Mesenchymal stem cell (in vitro differentiated cells and primary cell): ENCODE results near the gene MORN3.
"Not testable (repeated sequence)": the region's sequence is repeated elsewhere in the genome, so short reads cannot be mapped to it uniquely, and the experiment has no call there.

ENCODE experiments used
- DNase-seq: peaks from one replicate; pipeline ENCODE4 v3.0.0-alpha.2; 2013
- H2AFZ ChIP-seq: one replicate; pipeline ENCODE4 v1.6.1; 2013; ENCODE audit warnings: low read depth, mild to moderate bottlenecking, control low read depth, inconsistent platforms, low read length, moderate library complexity
- H2AK5ac ChIP-seq: 2 replicates; pipeline ENCODE4 v1.6.1; 2013; ENCODE audit warnings: low read length, moderate library complexity, mild to moderate bottlenecking, inconsistent platforms; ENCODE audit not compliant: severe bottlenecking
- H2BK120ac ChIP-seq: one replicate; pipeline ENCODE4 v1.6.1; 2013; ENCODE audit warnings: low read depth, mild to moderate bottlenecking, inconsistent platforms, low read length, moderate library complexity
- H2BK12ac ChIP-seq, 2 experiments: one replicate each; pipeline ENCODE4 v1.6.1; 2013; ENCODE audit warnings: inconsistent platforms in 2 of 2, low read length in 2 of 2, mild to moderate bottlenecking in 2 of 2, moderate library complexity in 2 of 2, control low read depth in 1 of 2
- H2BK15ac ChIP-seq: one replicate; pipeline ENCODE4 v1.6.1; 2013; ENCODE audit warnings: mild to moderate bottlenecking, low read depth, inconsistent platforms; ENCODE audit not compliant: poor library complexity, severe bottlenecking
- H2BK5ac ChIP-seq: 2 replicates; pipeline ENCODE4 v1.6.1; 2013; ENCODE audit warnings: low read depth, mild to moderate bottlenecking, low read length, control low read depth, inconsistent platforms; ENCODE audit not compliant: poor library complexity, severe bottlenecking
- H3K14ac ChIP-seq, 2 experiments: one replicate each; pipeline ENCODE4 v1.6.1; 2013; ENCODE audit warnings: inconsistent platforms in 2 of 2, low read length in 2 of 2, control low read depth in 1 of 2, mild to moderate bottlenecking in 1 of 2, moderate library complexity in 1 of 2
- H3K18ac ChIP-seq, 2 experiments: one replicate each; pipeline ENCODE4 v1.6.1; 2013; ENCODE audit warnings: inconsistent platforms in 2 of 2, low read length in 2 of 2, control low read depth in 1 of 2, low read depth in 1 of 2, mild to moderate bottlenecking in 1 of 2
- H3K23ac ChIP-seq, 2 experiments: one replicate each; pipeline ENCODE4 v1.6.1; 2013; ENCODE audit warnings: inconsistent platforms in 2 of 2, low read length in 2 of 2, mild to moderate bottlenecking in 2 of 2, moderate library complexity in 2 of 2, control low read depth in 1 of 2
- H3K27ac ChIP-seq: 2 replicates; pipeline ENCODE4 v1.5.1; 2013; ENCODE audit warnings: mild to moderate bottlenecking, moderate library complexity, low read length, control low read depth, inconsistent platforms; ENCODE audit not compliant: poor library complexity, severe bottlenecking
- H3K27me3 ChIP-seq, 2 experiments: 2 replicates each; pipeline versions ENCODE4 v1.6.1 to v1.7.0; 2013; ENCODE audit warnings: low read length in 2 of 2, mild to moderate bottlenecking in 2 of 2, moderate library complexity in 2 of 2, control low read depth in 1 of 2, inconsistent platforms in 1 of 2; ENCODE audit not compliant: control insufficient read depth in 1 of 2, insufficient read depth in 1 of 2
- H3K36me3 ChIP-seq, 2 experiments: 2 replicates each; pipeline versions ENCODE4 v1.6.1 to v1.7.0; 2013; ENCODE audit warnings: low read length in 2 of 2, control low read depth in 1 of 2, inconsistent platforms in 1 of 2, low read depth in 1 of 2, mild to moderate bottlenecking in 1 of 2; ENCODE audit not compliant: insufficient read depth in 2 of 2, control insufficient read depth in 1 of 2
- H3K4ac ChIP-seq, 2 experiments: one replicate each; pipeline ENCODE4 v1.6.1; 2013; ENCODE audit warnings: inconsistent platforms in 2 of 2, low read length in 2 of 2, mild to moderate bottlenecking in 2 of 2, moderate library complexity in 2 of 2, control low read depth in 1 of 2, low read depth in 1 of 2
- H3K4me1 ChIP-seq: 2 replicates; pipeline ENCODE4 v1.6.1; 2013; ENCODE audit warnings: low read depth, low read length, control low read depth; ENCODE audit not compliant: control insufficient read depth, insufficient read depth
- H3K4me2 ChIP-seq: 2 replicates; pipeline ENCODE4 v1.6.1; 2013; ENCODE audit warnings: low read length, mild to moderate bottlenecking, inconsistent platforms; ENCODE audit not compliant: poor library complexity, severe bottlenecking
- H3K4me3 ChIP-seq, 2 experiments: 2 replicates each; pipeline versions ENCODE4 v1.5.1 to v1.7.0; 2013; ENCODE audit warnings: low read length in 2 of 2, mild to moderate bottlenecking in 2 of 2, control low read depth in 1 of 2, low read depth in 1 of 2; ENCODE audit not compliant: insufficient read depth in 1 of 2
- H3K79me1 ChIP-seq: replicated peaks from 2 replicates; pipeline ENCODE4 v1.6.1; 2013; ENCODE audit warnings: mild to moderate bottlenecking, control low read depth, low read length, inconsistent platforms; ENCODE audit not compliant: poor library complexity, severe bottlenecking
- H3K9ac ChIP-seq: 2 replicates; pipeline ENCODE4 v1.7.0; 2013; ENCODE audit warnings: mild to moderate bottlenecking, low read length, moderate library complexity
- H3K9me3 ChIP-seq: 2 replicates; pipeline ENCODE4 v1.7.0; 2013; ENCODE audit warnings: mild to moderate bottlenecking, low read length; ENCODE audit not compliant: control insufficient read depth
- H4K8ac ChIP-seq: one replicate; pipeline ENCODE4 v1.6.1; 2013; ENCODE audit warnings: inconsistent platforms, mild to moderate bottlenecking, low read length, moderate library complexity
- H4K91ac ChIP-seq: one replicate; pipeline ENCODE4 v1.6.1; 2013; ENCODE audit warnings: mild to moderate bottlenecking, low read length, inconsistent platforms
- WGBS: methylation state at CpG from one replicate; pipeline ENCODE4 v1.1.7; 2013; ENCODE audit warnings: mixed read lengths; 5-methylcytosine and 5-hydroxymethylcytosine counted together

The MORN3 gene

DNA sequence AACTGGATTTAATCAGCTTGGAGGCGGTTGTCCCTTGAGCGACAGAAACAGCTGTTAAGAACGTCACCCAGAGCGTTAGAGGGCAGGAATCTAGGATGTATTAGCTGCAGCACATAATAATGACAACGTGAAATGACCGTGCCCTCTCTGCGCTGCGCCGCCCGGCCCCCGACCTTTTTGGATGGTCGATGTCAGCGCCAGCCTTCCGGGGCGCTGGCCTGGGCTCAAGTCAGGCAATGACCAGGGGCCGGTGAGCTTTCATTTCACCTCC, 42.7 kb upstream of the MORN3 start:
- H3K9me3 ChIP-seq, result no peaks in the 10 kb centered on the region
- H3K14ac ChIP-seq, result peak overlapping the region; percentile 36 to 61
- H3K4ac ChIP-seq, result peak overlapping the region; percentile 81 to 87
- H2BK120ac ChIP-seq, result peak overlapping the region; percentile 85
- no peak overlapping the region for H2BK15ac ChIP-seq
- H2BK5ac ChIP-seq, result no peak overlapping the region
- H3K4me1 ChIP-seq, result peaks cover 30% of the 10 kb centered on the region
- H3K9ac ChIP-seq, result peak overlapping the region; percentile 99
- peak overlapping the region; percentile 54 for H2AK5ac ChIP-seq
- H3K4me3 ChIP-seq, result peak overlapping the region; percentile 66 to 95
- no peaks in the 10 kb centered on the region for H3K27me3 ChIP-seq
- H3K27ac ChIP-seq, result peak overlapping the region; percentile 66
- DNase-seq, result no peak
- peak overlapping the region; percentile 61 for H4K91ac ChIP-seq
- H3K4me2 ChIP-seq, result peak overlapping the region; percentile 99
- peaks cover 20% of the 10 kb centered on the region for H3K79me1 ChIP-seq
- H3K23ac ChIP-seq, result no peak overlapping the region
- peak overlapping the region; percentile 72 for H4K8ac ChIP-seq
- H2AFZ ChIP-seq, result peak overlapping the region; percentile 84
- H2BK12ac ChIP-seq, result no peak overlapping the region
- peaks cover 0 to 7% of the 10 kb centered on the region in 2 experiments for H3K36me3 ChIP-seq
- peak overlapping the region; percentile 83 to 86 for H3K18ac ChIP-seq
- 1% methylated on average over 15 of the region's 16 CpGs for WGBS

GRCh38 chr12:121711361-121712189, 42.1 kb upstream of the MORN3 start:
- H3K36me3 ChIP-seq, result peaks cover 0 to 7% of the 10 kb centered on the region in 2 experiments
- peaks cover 25% of the 10 kb centered on the region for H3K4me1 ChIP-seq
- H3K18ac ChIP-seq, result peak overlapping the region in 1 of 2 experiments; percentile 86
- H3K9ac ChIP-seq, result peak overlapping the region; percentile 99
- peak overlapping the region; percentile 66 for H3K27ac ChIP-seq
- peak overlapping the region; percentile 99 for H3K4me2 ChIP-seq
- H2BK12ac ChIP-seq, result no peak overlapping the region
- H2BK5ac ChIP-seq, result no peak overlapping the region
- no peak overlapping the region for H4K91ac ChIP-seq
- H3K27me3 ChIP-seq, result no peaks in the 10 kb centered on the region
- H3K4me3 ChIP-seq, result peak overlapping the region; percentile 66 to 95
- peak overlapping the region; percentile 84 for H2AFZ ChIP-seq
- H3K14ac ChIP-seq, result peak overlapping the region in 1 of 2 experiments; percentile 61
- H3K9me3 ChIP-seq, result no peaks in the 10 kb centered on the region
- no peak overlapping the region for H2AK5ac ChIP-seq
- H3K4ac ChIP-seq, result peak overlapping the region in 1 of 2 experiments; percentile 87
- no peak overlapping the region for H4K8ac ChIP-seq
- WGBS, result 90% methylated on average over 20 of the region's 24 CpGs
- H3K79me1 ChIP-seq, result peaks cover 20% of the 10 kb centered on the region
- DNase-seq, result no peak
- no peak overlapping the region for H3K23ac ChIP-seq
- no peak overlapping the region for H2BK15ac ChIP-seq
- H2BK120ac ChIP-seq, result no peak overlapping the region

- Histone ChIP-seq H3K4me2 (no peak overlapping the region), H3K9ac (peak overlapping the region; percentile 8), H2BK15ac (peak overlapping the region; percentile 52), H3K27ac (no peak overlapping the region), H3K79me1 (peaks cover 17% of the 10 kb centered on the region), H3K4me1 (peaks cover 21% of the 10 kb centered on the region), H3K14ac (no peak overlapping the region), H3K4ac (no peak overlapping the region), H3K18ac (no peak overlapping the region), H2AFZ (no peak overlapping the region), H3K36me3 (no peaks in the 10 kb centered on the region), H4K91ac (no peak overlapping the region), H3K23ac (no peak overlapping the region), H3K4me3 (no peak overlapping the region), H2AK5ac (no peak overlapping the region), H2BK120ac (no peak overlapping the region), H3K27me3 (no peaks in the 10 kb centered on the region), H2BK12ac (no peak overlapping the region), H4K8ac (no peak overlapping the region), H3K9me3 (no peaks in the 10 kb centered on the region), H2BK5ac (no peak overlapping the region)
- peak; percentile 94 for DNase-seq
- WGBS, result 71% methylated on average over 4 of the region's 5 CpGs
These were observed 40.1 kb upstream of the MORN3 start for GRCh38 chr12:121709478-121709961.

DNA sequence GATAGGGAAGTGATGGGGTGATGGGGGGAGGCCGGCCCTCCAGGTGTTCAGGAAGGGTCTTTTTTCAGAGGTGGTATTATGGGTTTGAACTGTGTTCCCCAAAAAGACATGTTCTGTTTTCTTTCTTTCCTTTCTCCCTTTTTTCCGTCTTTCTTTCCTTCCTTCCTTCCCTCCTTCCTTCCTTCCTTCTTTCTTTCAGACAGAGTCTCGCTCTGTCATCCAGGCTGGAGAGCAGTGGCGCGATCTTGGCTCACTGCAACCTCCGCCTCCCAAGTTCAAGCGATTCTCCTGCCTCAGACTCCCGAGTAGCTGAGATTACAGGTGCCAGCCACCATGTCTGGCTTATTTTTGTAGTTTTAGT, 39.6 kb upstream of the MORN3 start:
- H3K9me3 ChIP-seq, H2BK5ac ChIP-seq, H3K14ac ChIP-seq, H3K23ac ChIP-seq, H3K18ac ChIP-seq, H3K27me3 ChIP-seq, H3K4me2 ChIP-seq, H2BK120ac ChIP-seq, H3K4ac ChIP-seq, H4K91ac ChIP-seq, H3K36me3 ChIP-seq, H2BK15ac ChIP-seq, H3K27ac ChIP-seq, H2AK5ac ChIP-seq, DNase-seq, H3K4me3 ChIP-seq, H2AFZ ChIP-seq, H3K9ac ChIP-seq, H2BK12ac ChIP-seq, H4K8ac ChIP-seq: not testable (repeated sequence)
- Histone ChIP-seq H3K4me1 (peaks cover 17% of the 10 kb centered on the region), H3K79me1 (peaks cover 17% of the 10 kb centered on the region)
- 90% methylated on average over 8 of the region's 8 CpGs for WGBS
